ENCODE measurements around the gene CATSPER3.

Gene CATSPER3

GRCh38 chr5:135040034-135040332, 72.3 kb downstream of the CATSPER3 start:
- Histone ChIP-seq H3K36me3 (ENCODE audit: insufficient read depth, low read length) (no peaks in the 10 kb centered on the region), H3K4me3 (ENCODE audit: low read depth in 1 of 2, low read length in 2 of 2) (no peak overlapping the region), H3K27ac (ENCODE audit: low read depth, low read length) (no peak overlapping the region), H3K9ac (ENCODE audit: low read length) (no peak overlapping the region), H3K27me3 (ENCODE audit: control insufficient read depth in 1 of 2, insufficient read depth in 2 of 2, low read length in 2 of 2) (peaks cover 76 to 77% of the 10 kb centered on the region in 2 donors), H3K9me3 (ENCODE audit: low read length) (no peaks in the 10 kb centered on the region), H3K4me1 (ENCODE audit: insufficient read depth, low read length) (no peaks in the 10 kb centered on the region)

- Histone ChIP-seq H3K4me1 (ENCODE audit: insufficient read depth, low read length) (no peaks in the 10 kb centered on the region), H3K4me3 (ENCODE audit: low read depth in 1 of 2, low read length in 2 of 2) (no peak overlapping the region), H3K27ac (ENCODE audit: low read depth, low read length) (no peak overlapping the region), H3K9ac (ENCODE audit: low read length) (no peak overlapping the region), H3K27me3 (ENCODE audit: control insufficient read depth in 1 of 2, insufficient read depth in 2 of 2, low read length in 2 of 2) (peaks cover 73 to 76% of the 10 kb centered on the region in 2 donors), H3K9me3 (ENCODE audit: low read length) (no peaks in the 10 kb centered on the region), H3K36me3 (ENCODE audit: insufficient read depth, low read length) (no peaks in the 10 kb centered on the region)
Observed at GRCh38 chr5:135040333-135041144, 72.8 kb downstream of the CATSPER3 start.

GRCh38 chr5:135041145-135041587, 73.5 kb downstream of the CATSPER3 start:
- no peak overlapping the region for H3K4me3 ChIP-seq (ENCODE audit: low read depth in 1 of 2, low read length in 2 of 2)
- H3K27me3 ChIP-seq (ENCODE audit: control insufficient read depth in 1 of 2, insufficient read depth in 2 of 2, low read length in 2 of 2): peaks cover 68 to 80% of the 10 kb centered on the region in 2 donors
- H3K36me3 ChIP-seq (ENCODE audit: insufficient read depth, low read length): no peaks in the 10 kb centered on the region
- no peak overlapping the region for H3K27ac ChIP-seq (ENCODE audit: low read depth, low read length)
- H3K4me1 ChIP-seq (ENCODE audit: insufficient read depth, low read length): no peaks in the 10 kb centered on the region
- no peaks in the 10 kb centered on the region for H3K9me3 ChIP-seq (ENCODE audit: low read length)
- no peak overlapping the region for H3K9ac ChIP-seq (ENCODE audit: low read length)

- H3K4me1 ChIP-seq (ENCODE audit: insufficient read depth, low read length): no peaks in the 10 kb centered on the region
- H3K27ac ChIP-seq (ENCODE audit: low read depth, low read length): no peak overlapping the region
- no peaks in the 10 kb centered on the region for H3K36me3 ChIP-seq (ENCODE audit: insufficient read depth, low read length)
- no peaks in the 10 kb centered on the region for H3K9me3 ChIP-seq (ENCODE audit: low read length)
- no peak overlapping the region for H3K9ac ChIP-seq (ENCODE audit: low read length)
- no peak overlapping the region for H3K4me3 ChIP-seq (ENCODE audit: low read depth in 1 of 2, low read length in 2 of 2)
- peaks cover 62 to 75% of the 10 kb centered on the region in 2 donors for H3K27me3 ChIP-seq (ENCODE audit: control insufficient read depth in 1 of 2, insufficient read depth in 2 of 2, low read length in 2 of 2)
Observed at GRCh38 chr5:135041726-135042125, 74.0 kb downstream of the CATSPER3 start.

- Histone ChIP-seq H3K9me3 (ENCODE audit: low read length) (no peaks in the 10 kb centered on the region), H3K27ac (ENCODE audit: low read depth, low read length) (no peak overlapping the region), H3K4me3 (ENCODE audit: low read depth in 1 of 2, low read length in 2 of 2) (no peak overlapping the region), H3K4me1 (ENCODE audit: insufficient read depth, low read length) (no peaks in the 10 kb centered on the region), H3K27me3 (ENCODE audit: control insufficient read depth in 1 of 2, insufficient read depth in 2 of 2, low read length in 2 of 2) (peaks cover 57 to 70% of the 10 kb centered on the region in 2 donors), H3K36me3 (ENCODE audit: insufficient read depth, low read length) (no peaks in the 10 kb centered on the region), H3K9ac (ENCODE audit: low read length) (no peak overlapping the region)
Observed at GRCh38 chr5:135042595-135042994, 74.9 kb downstream of the CATSPER3 start.

GRCh38 chr5:135045488-135045887, 77.8 kb downstream of the CATSPER3 start:
- no peak overlapping the region for H3K9ac ChIP-seq (ENCODE audit: low read length)
- no peaks in the 10 kb centered on the region for H3K9me3 ChIP-seq (ENCODE audit: low read length)
- H3K27me3 ChIP-seq (ENCODE audit: control insufficient read depth in 1 of 2, insufficient read depth in 2 of 2, low read length in 2 of 2): peaks cover 34 to 44% of the 10 kb centered on the region in 2 donors
- no peaks in the 10 kb centered on the region for H3K4me1 ChIP-seq (ENCODE audit: insufficient read depth, low read length)
- H3K36me3 ChIP-seq (ENCODE audit: insufficient read depth, low read length): no peaks in the 10 kb centered on the region
- H3K4me3 ChIP-seq (ENCODE audit: low read depth in 1 of 2, low read length in 2 of 2): no peak overlapping the region
- H3K27ac ChIP-seq (ENCODE audit: low read depth, low read length): no peak overlapping the region

GRCh38 chr5:135046661-135047346, 79.1 kb downstream of the CATSPER3 start:
- no peak overlapping the region for H3K4me3 ChIP-seq (ENCODE audit: low read depth in 1 of 2, low read length in 2 of 2)
- no peak overlapping the region for H3K9ac ChIP-seq (ENCODE audit: low read length)
- no peak overlapping the region for H3K27ac ChIP-seq (ENCODE audit: low read depth, low read length)
- H3K4me1 ChIP-seq (ENCODE audit: insufficient read depth, low read length): no peaks in the 10 kb centered on the region
- H3K36me3 ChIP-seq (ENCODE audit: insufficient read depth, low read length): no peaks in the 10 kb centered on the region
- H3K9me3 ChIP-seq (ENCODE audit: low read length): no peaks in the 10 kb centered on the region
- peaks cover 33 to 44% of the 10 kb centered on the region in 2 donors for H3K27me3 ChIP-seq (ENCODE audit: control insufficient read depth in 1 of 2, insufficient read depth in 2 of 2, low read length in 2 of 2)

GRCh38 chr5:135047347-135047695, 79.6 kb downstream of the CATSPER3 start:
- peaks cover 37 to 42% of the 10 kb centered on the region in 2 donors for H3K27me3 ChIP-seq (ENCODE audit: control insufficient read depth in 1 of 2, insufficient read depth in 2 of 2, low read length in 2 of 2)
- H3K36me3 ChIP-seq (ENCODE audit: insufficient read depth, low read length): no peaks in the 10 kb centered on the region
- no peak overlapping the region for H3K4me3 ChIP-seq (ENCODE audit: low read depth in 1 of 2, low read length in 2 of 2)

GRCh38 chr5:135048286-135048685, 80.6 kb downstream of the CATSPER3 start:
- Histone ChIP-seq H3K27me3 (ENCODE audit: control insufficient read depth in 1 of 2, insufficient read depth in 2 of 2, low read length in 2 of 2) (peaks cover 34 to 41% of the 10 kb centered on the region in 2 donors), H3K27ac (ENCODE audit: low read depth, low read length) (no peak overlapping the region), H3K9ac (ENCODE audit: low read length) (no peak overlapping the region), H3K36me3 (ENCODE audit: insufficient read depth, low read length) (no peaks in the 10 kb centered on the region), H3K4me3 (ENCODE audit: low read depth in 1 of 2, low read length in 2 of 2) (no peak overlapping the region), H3K4me1 (ENCODE audit: insufficient read depth, low read length) (no peaks in the 10 kb centered on the region), H3K9me3 (ENCODE audit: low read length) (no peaks in the 10 kb centered on the region)

More at GRCh38 chr5:135047347-135047695, 79.6 kb downstream of the CATSPER3 start:
- Histone ChIP-seq H3K9ac (ENCODE audit: low read length) (no peak overlapping the region), H3K4me1 (ENCODE audit: insufficient read depth, low read length) (no peaks in the 10 kb centered on the region), H3K27ac (ENCODE audit: low read depth, low read length) (no peak overlapping the region), H3K9me3 (ENCODE audit: low read length) (no peaks in the 10 kb centered on the region)

GRCh38 chr5:135048930-135049329, 81.2 kb downstream of the CATSPER3 start:
- H3K27me3 ChIP-seq (ENCODE audit: control insufficient read depth in 1 of 2, insufficient read depth in 2 of 2, low read length in 2 of 2): peaks cover 30 to 43% of the 10 kb centered on the region in 2 donors

GRCh38 chr5:135050244-135050767, 82.6 kb downstream of the CATSPER3 start:
- H3K27ac ChIP-seq (ENCODE audit: low read depth, low read length): no peak overlapping the region

More at GRCh38 chr5:135048930-135049329, 81.2 kb downstream of the CATSPER3 start:
- H3K4me3 ChIP-seq (ENCODE audit: low read depth in 1 of 2, low read length in 2 of 2): no peak overlapping the region
- no peaks in the 10 kb centered on the region for H3K9me3 ChIP-seq (ENCODE audit: low read length)
- H3K27ac ChIP-seq (ENCODE audit: low read depth, low read length): no peak overlapping the region
- H3K9ac ChIP-seq (ENCODE audit: low read length): no peak overlapping the region
- H3K4me1 ChIP-seq (ENCODE audit: insufficient read depth, low read length): no peaks in the 10 kb centered on the region
- H3K36me3 ChIP-seq (ENCODE audit: insufficient read depth, low read length): no peaks in the 10 kb centered on the region

More at GRCh38 chr5:135050244-135050767, 82.6 kb downstream of the CATSPER3 start:
- no peak overlapping the region for H3K4me3 ChIP-seq (ENCODE audit: low read depth in 1 of 2, low read length in 2 of 2)
- H3K27me3 ChIP-seq (ENCODE audit: control insufficient read depth in 1 of 2, insufficient read depth in 2 of 2, low read length in 2 of 2): peaks cover 20 to 39% of the 10 kb centered on the region in 2 donors
- H3K9ac ChIP-seq (ENCODE audit: low read length): no peak overlapping the region
- no peaks in the 10 kb centered on the region for H3K36me3 ChIP-seq (ENCODE audit: insufficient read depth, low read length)
- no peaks in the 10 kb centered on the region for H3K4me1 ChIP-seq (ENCODE audit: insufficient read depth, low read length)
- H3K9me3 ChIP-seq (ENCODE audit: low read length): no peaks in the 10 kb centered on the region
